Stimulated activated naive CD4-positive, alpha-beta T cell (primary cell): ENCODE results near the gene TM4SF4.
"Not testable (repeated sequence)": the region's sequence is repeated elsewhere in the genome, so short reads cannot be mapped to it uniquely, and the experiment has no call there.

Experiments used
- DNase-seq, 6 experiments: peaks; one replicate each; lab custom pipeline; 2025; lab: John Stamatoyannopoulos, UW

TM4SF4 gene

DNA sequence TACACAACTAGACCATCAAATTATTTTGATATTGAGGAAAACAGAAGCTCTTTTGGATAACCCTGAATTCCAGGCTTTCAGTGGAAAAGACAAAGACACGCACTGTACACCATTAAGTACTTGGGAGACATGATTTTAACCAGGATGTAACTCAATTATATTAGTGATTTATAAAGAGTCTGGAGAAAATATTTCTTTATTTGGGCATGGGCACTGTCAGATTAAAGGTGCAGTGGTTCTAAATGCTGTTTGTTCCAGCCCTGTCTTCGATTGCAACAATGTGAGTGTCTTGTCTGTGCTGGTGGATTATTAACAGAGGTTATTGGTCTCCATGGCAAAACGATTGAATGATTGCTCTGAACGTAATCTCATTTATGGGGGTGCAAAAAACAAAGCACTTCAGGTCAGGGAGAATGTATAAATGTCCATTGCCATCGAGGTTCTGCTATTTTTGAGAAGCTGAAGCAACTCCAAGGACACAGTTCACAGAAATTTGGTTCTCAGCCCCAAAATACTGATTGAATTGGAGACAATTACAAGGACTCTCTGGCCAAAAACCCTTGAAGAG lies at the start of gene TM4SF4:
TSS of gene TM4SF4 (plus strand) at position 448 of the 568 bp plus-strand sequence. CDS start 181 bp downstream, outside the sequence.
- no peak for DNase-seq

GRCh38 chr3:149424918-149425317 lies 49.6 kb upstream of the TM4SF4 start:
- no peak for DNase-seq

DNA sequence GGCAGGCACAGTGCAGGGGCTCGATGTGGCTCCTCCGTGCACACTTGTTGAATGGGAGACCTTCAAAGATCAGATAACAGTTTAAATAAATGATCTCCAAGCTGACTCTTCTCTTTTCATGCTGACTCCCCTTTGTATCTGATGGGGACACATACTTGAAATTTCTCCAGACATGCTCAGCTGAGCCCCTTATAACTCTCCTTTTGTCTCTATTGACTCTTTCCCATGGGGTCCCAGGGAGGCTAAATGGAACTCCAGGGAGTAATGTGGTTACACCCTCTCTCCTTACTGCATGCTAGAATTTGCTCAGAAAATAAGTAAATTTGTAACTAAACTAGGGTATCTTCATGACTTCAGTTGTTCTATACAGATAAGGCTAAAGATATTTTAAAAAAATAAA lies 48.2 kb upstream of the TM4SF4 start:
- DNase-seq = no peak

- no peak for DNase-seq
Observed at GRCh38 chr3:149428087-149428486, 46.4 kb upstream of the TM4SF4 start.

DNA sequence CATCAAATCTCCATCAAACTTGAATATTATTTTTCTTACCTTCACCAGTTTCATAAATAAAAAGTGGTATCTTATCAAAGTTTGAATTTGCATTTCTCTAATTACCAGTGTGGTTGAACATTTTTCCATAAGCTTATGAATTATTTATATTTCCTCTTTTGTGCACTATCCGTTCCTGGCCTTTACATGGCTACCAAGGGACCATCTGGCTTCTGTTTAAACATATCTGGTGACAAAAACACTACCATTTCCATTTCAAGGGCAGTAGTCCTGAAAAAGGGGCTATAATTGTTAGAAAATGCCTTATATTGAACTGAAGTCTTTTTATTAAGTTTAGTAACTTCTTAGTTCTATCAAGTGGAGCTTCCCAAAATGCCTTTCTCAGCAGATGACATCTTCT lies 44.3 kb upstream of the TM4SF4 start:
- DNase-seq = no peak

GRCh38 chr3:149432149-149432548 lies 42.3 kb upstream of the TM4SF4 start:
- DNase-seq = no peak

- DNase-seq = no peak
Observed at GRCh38 chr3:149435996-149436885, 38.3 kb upstream of the TM4SF4 start.

DNA sequence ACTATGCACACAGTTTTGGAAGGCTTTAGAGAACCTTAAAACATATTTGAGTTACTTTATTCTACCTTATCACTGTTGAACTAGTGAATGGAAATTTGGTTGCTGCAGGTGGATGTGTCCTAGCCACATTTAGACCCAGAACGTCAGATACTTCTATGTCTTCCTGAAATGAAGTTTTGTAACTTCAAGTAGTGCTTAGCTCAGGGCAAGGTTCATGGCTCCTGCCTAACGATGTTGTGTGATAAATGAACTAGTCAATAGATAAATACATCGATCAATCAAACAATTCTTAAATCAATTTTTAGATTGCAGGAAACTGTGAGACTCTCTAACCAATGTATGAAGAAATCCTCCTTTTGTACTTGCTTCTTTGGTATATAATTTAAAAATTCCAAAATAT lies 37.2 kb upstream of the TM4SF4 start:
- DNase-seq = no peak

GRCh38 chr3:149437710-149438109 lies 36.8 kb upstream of the TM4SF4 start:
- DNase-seq = no peak

GRCh38 chr3:149438981-149439380 lies 35.5 kb upstream of the TM4SF4 start:
- no peak for DNase-seq

GRCh38 chr3:149441642-149442041 lies 32.9 kb upstream of the TM4SF4 start:
- no peak for DNase-seq

DNA sequence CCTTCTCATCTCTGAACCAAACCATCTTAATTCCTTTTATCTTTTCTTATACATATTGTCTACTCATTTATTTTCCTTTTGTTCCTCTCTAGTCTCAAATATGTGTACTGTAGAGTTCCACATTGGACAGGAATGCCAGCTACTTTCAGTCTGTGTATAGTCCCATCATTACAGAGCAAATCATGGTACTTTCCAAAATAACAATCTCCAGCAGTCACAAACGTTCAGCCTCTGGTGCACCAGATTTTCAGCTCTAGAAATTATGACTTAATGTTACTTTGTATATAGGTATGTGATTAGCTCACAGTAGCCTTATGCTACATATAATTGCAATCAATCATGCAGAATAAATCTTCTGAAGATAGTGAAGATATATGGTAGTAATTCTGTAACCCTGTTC lies 32.5 kb upstream of the TM4SF4 start:
- no peak for DNase-seq

GRCh38 chr3:149442851-149443544 lies 31.5 kb upstream of the TM4SF4 start:
- DNase-seq = no peak

DNA sequence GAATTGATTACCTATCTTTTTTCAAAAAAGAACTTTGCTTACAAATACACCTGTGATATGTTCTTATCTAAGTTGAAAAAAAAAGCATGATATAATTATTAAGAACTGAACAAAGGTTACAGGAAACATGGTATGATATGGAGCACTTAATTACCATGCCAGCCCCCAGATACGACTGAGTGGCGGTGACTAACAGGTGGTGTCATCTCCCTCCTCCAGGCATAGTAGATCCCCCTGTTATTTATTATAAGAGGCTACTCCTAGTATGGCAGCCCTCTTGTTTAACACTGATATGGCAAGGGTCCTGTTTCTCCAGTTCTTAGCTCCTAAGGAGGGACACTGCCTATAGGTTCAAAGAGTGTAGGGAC lies 31.0 kb upstream of the TM4SF4 start:
- DNase-seq = peak in 1 of 6 experiments; percentile 1

DNA sequence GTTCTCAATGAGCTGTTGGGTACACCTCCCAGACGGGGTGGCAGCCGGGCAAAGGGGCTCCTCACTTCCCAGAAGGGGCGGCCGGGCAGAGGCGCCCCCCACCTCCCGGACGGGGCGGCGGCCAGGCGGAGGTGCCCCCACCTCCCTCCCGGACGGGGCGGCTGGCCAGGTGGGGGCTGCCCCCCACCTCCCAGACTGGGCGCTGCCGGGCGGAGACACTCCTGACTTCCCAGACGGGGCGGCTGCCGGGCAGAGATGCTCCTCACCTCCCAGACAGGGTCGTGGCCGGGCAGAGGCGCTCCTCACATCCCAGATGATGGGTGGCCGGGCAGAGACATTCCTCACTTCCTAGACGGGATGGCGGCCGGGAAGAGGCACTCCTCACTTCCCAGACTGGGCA lies 29.6 kb upstream of the TM4SF4 start:
- DNase-seq = not testable (repeated sequence)

GRCh38 chr3:149448331-149448831 lies 26.1 kb upstream of the TM4SF4 start:
- DNase-seq = no peak

DNA sequence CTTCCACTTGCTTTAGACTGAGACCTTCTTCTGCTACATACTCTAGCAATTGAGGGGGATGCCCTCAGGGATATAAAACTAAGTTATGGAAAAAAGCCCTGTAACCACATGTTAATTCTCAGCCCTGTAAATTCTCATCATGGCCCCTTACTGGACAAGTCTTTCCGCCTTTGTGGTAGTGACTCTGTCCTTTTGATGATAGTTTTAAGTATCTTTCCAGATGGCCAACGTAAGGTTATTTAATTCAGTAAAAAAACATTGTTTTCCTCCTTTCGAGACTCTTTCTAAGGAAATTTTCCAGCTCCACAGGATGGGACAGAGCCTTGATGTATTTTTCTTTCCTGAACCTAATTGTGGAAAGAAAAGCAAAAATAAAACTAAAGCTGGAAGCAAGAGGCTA lies 25.3 kb upstream of the TM4SF4 start:
- no peak for DNase-seq

- DNase-seq = no peak
Observed at GRCh38 chr3:149449799-149450198, 24.7 kb upstream of the TM4SF4 start.

- DNase-seq = no peak
Observed at GRCh38 chr3:149450281-149450680, 24.2 kb upstream of the TM4SF4 start.

- no peak for DNase-seq
Observed at GRCh38 chr3:149452036-149452435, 22.5 kb upstream of the TM4SF4 start.

- DNase-seq = no peak
Observed at GRCh38 chr3:149453140-149453805, 21.2 kb upstream of the TM4SF4 start.

DNA sequence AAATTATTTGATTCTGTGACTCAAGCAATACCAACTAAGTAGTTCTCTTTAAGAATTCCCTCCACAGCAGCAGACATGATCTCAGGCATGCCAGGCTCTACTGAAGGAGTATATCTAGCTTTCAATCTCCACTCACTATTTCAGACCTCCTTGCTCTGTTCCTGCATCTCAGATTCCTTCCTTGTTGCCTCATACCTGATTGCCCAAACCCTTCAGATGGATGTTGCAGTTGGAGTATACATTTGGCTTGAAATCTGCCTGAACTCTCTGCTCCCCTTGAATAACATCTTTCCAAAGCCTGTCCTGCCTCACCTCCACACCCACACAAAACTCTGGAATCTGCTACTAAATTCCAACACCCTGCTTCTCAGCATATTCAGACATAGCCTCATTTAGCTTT lies 19.8 kb upstream of the TM4SF4 start:
- no peak for DNase-seq
